HG03354 (cell line): ENCODE measurements around the gene ZNF516.

Experiments used
- ATAC-seq: cut with Tn5 transposase; IDR thresholded peaks from one replicate; pipeline ENCODE4 v1.9.1; 2021; ENCODE audit warnings: mild to moderate bottlenecking; ENCODE audit not compliant: unreplicated experiment, poor library complexity, severe bottlenecking

The ZNF516 gene

GRCh38 chr18:76388891-76389423 is 106.1 kb downstream of the ZNF516 start:
- ATAC-seq: no peak

- no peak for ATAC-seq
Observed at GRCh38 chr18:76388261-76388660, 106.8 kb downstream of the ZNF516 start.

- ATAC-seq: no peak
Observed at GRCh38 chr18:76387608-76388007, 107.4 kb downstream of the ZNF516 start.

- ATAC-seq: no peak
Observed at GRCh38 chr18:76386886-76387285, 108.2 kb downstream of the ZNF516 start.

GRCh38 chr18:76386071-76386470 is 109.0 kb downstream of the ZNF516 start:
- ATAC-seq: no peak

GRCh38 chr18:76385681-76385975 is 109.4 kb downstream of the ZNF516 start:
- ATAC-seq: no peak

- no peak for ATAC-seq
Observed at GRCh38 chr18:76384861-76385680, 110.0 kb downstream of the ZNF516 start.

- ATAC-seq: no peak
Observed at GRCh38 chr18:76384114-76384790, 110.8 kb downstream of the ZNF516 start.

GRCh38 chr18:76383636-76384035 is 111.4 kb downstream of the ZNF516 start:
- no peak for ATAC-seq

GRCh38 chr18:76382275-76382674 is 112.8 kb downstream of the ZNF516 start:
- no peak for ATAC-seq

- no peak for ATAC-seq
Observed at GRCh38 chr18:76380791-76381405, 114.1 kb downstream of the ZNF516 start.

GRCh38 chr18:76380127-76380729 is 114.8 kb downstream of the ZNF516 start:
- ATAC-seq: no peak

GRCh38 chr18:76379226-76380126 is 115.6 kb downstream of the ZNF516 start:
- ATAC-seq: no peak

- no peak for ATAC-seq
Observed at GRCh38 chr18:76378526-76379215, 116.4 kb downstream of the ZNF516 start.

GRCh38 chr18:76377359-76377756 is 117.7 kb downstream of the ZNF516 start:
- no peak for ATAC-seq

- no peak for ATAC-seq
Observed at GRCh38 chr18:76376668-76377358, 118.2 kb downstream of the ZNF516 start.

- no peak for ATAC-seq
Observed at GRCh38 chr18:76376225-76376624, 118.8 kb downstream of the ZNF516 start.
